Aorta (tissue), 5 donors: ENCODE data around the gene TMEM88. TPM values are rescaled to one million over a fixed set of nuclear protein-coding genes. Genes with fewer than 3 reads are reported as not detected.

Source experiments
- ATAC-seq: fragments of 200-7000 bp; cut with Tn5 transposase; one replicate; pipeline ENCODE4 v1.9.1; 2022; ENCODE audit warnings: moderate library complexity; ENCODE audit not compliant: low FRiP score
- DNase-seq, 2 donors: peaks; one replicate each; pipeline ENCODE4 v3.0.0-alpha.2; 2020
- H3K27ac ChIP-seq, 2 donors: one replicate each; pipeline ENCODE4 v1.5.1; 2013; ENCODE audit warnings: low read length in 2 of 2, mild to moderate bottlenecking in 2 of 2, moderate library complexity in 2 of 2, control low read depth in 1 of 2, inconsistent platforms in 1 of 2, low read depth in 1 of 2
- H3K27me3 ChIP-seq, 2 donors: one replicate each; pipeline ENCODE4 v1.6.1; 2013; ENCODE audit warnings: control low read depth in 1 of 2, low read length in 1 of 2, mild to moderate bottlenecking in 1 of 2, moderate library complexity in 1 of 2; ENCODE audit not compliant: insufficient read depth in 2 of 2, control insufficient read depth in 1 of 2
- H3K36me3 ChIP-seq, 2 donors: one replicate each; pipeline ENCODE4 v1.6.1; 2013; ENCODE audit warnings: control low read depth in 1 of 2, low read length in 1 of 2, mild to moderate bottlenecking in 1 of 2; ENCODE audit not compliant: insufficient read depth in 2 of 2, control insufficient read depth in 1 of 2
- H3K4me1 ChIP-seq, 2 donors: one replicate each; pipeline ENCODE4 v1.6.1; 2013; ENCODE audit warnings: low read length in 2 of 2, control low read depth in 1 of 2, mild to moderate bottlenecking in 1 of 2, moderate library complexity in 1 of 2; ENCODE audit not compliant: insufficient read depth in 2 of 2, control insufficient read depth in 1 of 2
- H3K4me3 ChIP-seq, 2 donors: one replicate each; pipeline ENCODE4 v1.5.1; 2013; ENCODE audit warnings: low read length in 2 of 2, control low read depth in 1 of 2, mild to moderate bottlenecking in 1 of 2
- H3K9me3 ChIP-seq: one replicate; pipeline ENCODE4 v1.6.1; 2013; ENCODE audit warnings: mild to moderate bottlenecking, low read length; ENCODE audit not compliant: control insufficient read depth
- WGBS, 2 donors: extraction: QIAGEN DNeasy Blood & Tissue Kit; methylation state at CpG; one replicate each; pipeline ENCODE4 v1.1.7; 2013; 5-methylcytosine and 5-hydroxymethylcytosine counted together
- intact Hi-C, 2 donors: fragments of 100-400 bp; cut with DNase I; formaldehyde crosslinking; loops; one replicate each; pipeline versions ENCODE4 v1.14.2 to v1.15.0; 2022
- polyA plus RNA-seq, 2 donors: library from polyadenylated mRNA; stranded (reverse); fragments of 200-250 nt; gene quantifications; one replicate each; pipeline ENCODE4 v1.2.3, GENCODE V29; 2013
- total RNA-seq, 2 donors: library from RNA; stranded (reverse); fragmentation: NEBNext Ultra II Directional; extraction: Animal tissue kit (Norgen Biotek cat#: 25700); gene quantifications; one replicate each; pipeline ENCODE4 v1.2.1, GENCODE V29; 2021
- donor health status: healthy with polysubstance abuse.
- donor health status: Bipolar disorder and iron deficiency.
- donor health status: DM: no; HTN: no; CAD: no.
- donor health status: DM: no; HTN: no; CAD: no.
- donor health status: DM: yes; HTN: yes; CAD: no.

Gene TMEM88
- total and polyA plus RNA-seq, 4 donors, result 4.5 to 28.6 (median 16.0) TPM; not detected in 1

DNA sequence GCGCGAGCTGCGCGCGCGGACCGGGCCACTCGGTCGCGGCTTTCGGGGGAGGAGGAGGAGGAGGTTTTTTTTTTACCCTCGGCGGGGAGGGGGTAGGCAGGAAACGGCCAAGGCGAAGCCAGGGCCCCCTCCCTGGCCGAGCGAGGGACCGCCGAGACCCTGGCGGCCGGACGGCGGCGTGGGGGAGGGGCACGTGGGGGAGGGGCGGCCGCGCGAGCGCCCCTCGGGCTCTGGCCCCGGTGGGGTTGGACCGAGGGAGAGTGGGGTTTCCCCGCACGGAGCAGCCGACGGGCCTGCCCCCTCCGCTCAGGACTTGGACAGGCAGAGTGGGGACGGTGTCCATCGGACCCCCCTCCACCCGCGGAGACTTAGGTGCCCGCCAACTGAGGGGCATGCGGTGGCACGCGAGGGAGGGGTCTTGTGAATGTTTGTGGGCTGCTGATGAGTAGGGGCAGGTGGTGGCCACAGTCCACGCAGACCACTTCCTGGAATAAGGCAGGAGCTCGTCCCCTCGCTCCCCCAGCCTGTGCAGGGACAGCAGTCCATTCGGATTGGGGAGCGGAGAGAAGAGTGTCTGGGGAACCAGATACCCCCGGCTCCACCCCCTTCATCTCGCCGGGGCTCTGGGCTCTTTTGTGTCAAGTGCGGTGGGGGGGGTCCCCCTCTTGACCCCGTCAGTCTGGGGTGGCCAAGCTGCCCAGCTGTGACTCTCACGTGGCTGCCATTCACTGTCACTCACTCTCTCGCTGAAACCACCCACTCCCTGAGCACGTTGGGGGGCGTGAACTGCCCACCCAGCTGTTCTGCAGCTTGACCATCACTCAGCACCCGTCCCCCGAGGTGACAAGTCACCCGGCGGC, 30.7 kb downstream of the TMEM88 start:
- 0% methylated on average over 40 to 64 of the region's 64 CpGs for WGBS, 2 donors
- H3K27ac ChIP-seq, result peak overlapping the region in 1 of 2 donors; percentile 72
- H3K27me3 ChIP-seq, result no peaks in the 10 kb centered on the region
- no peaks in the 10 kb centered on the region for H3K9me3 ChIP-seq
- H3K4me1 ChIP-seq, result peaks cover 0 to 3% of the 10 kb centered on the region in 2 donors
- intact Hi-C loops, result no loop called here
- H3K36me3 ChIP-seq, result peaks cover 0 to 2% of the 10 kb centered on the region in 2 donors
- DNase-seq, result peak; percentile 67 to 80
- ATAC-seq, result peak; percentile 29
- peak overlapping the region; percentile 37 to 91 for H3K4me3 ChIP-seq

DNA sequence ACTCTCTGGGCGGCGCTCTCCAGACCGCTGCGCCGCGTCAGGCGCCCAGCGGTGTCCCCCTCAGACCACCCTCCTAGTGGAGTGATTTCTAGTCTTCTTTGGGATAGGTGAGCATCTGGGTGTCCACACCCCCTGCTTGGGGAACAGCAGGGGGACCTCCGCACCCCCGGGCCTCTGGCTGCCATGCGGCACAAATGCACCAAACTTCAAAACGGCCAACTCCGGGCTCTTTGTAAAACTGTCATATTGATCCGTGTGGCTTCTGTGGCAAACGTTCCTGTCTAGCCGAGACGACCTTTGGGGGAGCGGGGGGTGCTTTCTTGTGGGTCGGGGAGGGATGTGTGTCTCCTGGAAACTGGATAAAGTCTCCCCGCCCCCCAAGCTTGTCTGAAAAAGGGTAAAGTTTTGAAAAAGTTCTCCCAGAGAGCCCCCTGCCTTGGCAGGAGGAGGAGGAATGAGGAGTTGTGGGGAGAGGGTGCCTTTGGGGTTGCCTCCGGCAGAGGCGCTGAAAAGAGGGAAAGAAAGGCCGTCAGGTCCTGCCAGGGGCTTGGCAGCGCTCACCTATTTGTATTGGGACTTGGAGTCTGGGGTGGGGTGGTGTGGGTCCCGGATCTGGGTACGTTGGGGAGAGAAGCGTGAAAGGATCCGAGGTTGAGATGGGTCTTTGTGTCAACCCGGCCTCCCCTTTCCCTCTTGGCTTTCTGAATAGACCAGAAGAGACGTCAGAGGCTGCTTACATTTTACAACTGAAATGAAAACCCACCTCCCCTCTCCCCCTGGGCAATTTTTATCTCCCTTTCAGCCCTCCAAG, 31.6 kb downstream of the TMEM88 start:
- peaks cover 0 to 3% of the 10 kb centered on the region in 2 donors for H3K4me1 ChIP-seq
- peak overlapping the region in 1 of 2 donors; percentile 72 for H3K27ac ChIP-seq
- intact Hi-C loops, result no loop called here

DNA sequence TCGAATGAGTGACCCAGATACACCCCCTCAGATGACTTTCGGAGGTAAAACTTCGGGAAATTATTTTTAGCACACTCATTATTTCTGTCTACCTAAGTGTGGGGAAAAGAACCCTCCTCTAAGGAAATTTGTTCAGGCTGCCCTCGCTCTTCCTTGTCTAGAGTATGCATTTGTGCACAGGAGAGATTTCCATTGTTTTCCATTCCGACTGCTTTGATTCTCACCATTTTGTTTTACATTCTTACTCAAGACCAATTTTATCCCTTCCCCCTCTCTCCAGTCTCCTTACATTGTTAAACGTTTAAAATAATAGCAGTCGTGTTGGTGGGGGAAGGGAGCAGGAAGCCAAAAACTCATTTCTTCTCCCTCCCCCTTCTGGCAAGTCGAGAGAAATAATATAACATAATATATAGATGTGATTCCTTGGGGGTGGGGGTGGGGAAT, 32.2 kb downstream of the TMEM88 start:
- H3K4me3 ChIP-seq, result peak overlapping the region in 1 of 2 donors; percentile 0
- 1 to 2% methylated on average over 8 of the region's 8 CpGs for WGBS, 2 donors

More for the DNA sequence above, 31.6 kb downstream of the TMEM88 start:
- DNase-seq (peak in 1 of 2 donors; percentile 61), ATAC-seq (no peak)
- H3K9me3 ChIP-seq, result no peaks in the 10 kb centered on the region
- no peaks in the 10 kb centered on the region for H3K36me3 ChIP-seq
- H3K27me3 ChIP-seq, result no peaks in the 10 kb centered on the region
- 1 to 2% methylated on average over 29 to 30 of the region's 30 CpGs for WGBS, 2 donors
- H3K4me3 ChIP-seq, result peak overlapping the region; percentile 28 to 37

DNA sequence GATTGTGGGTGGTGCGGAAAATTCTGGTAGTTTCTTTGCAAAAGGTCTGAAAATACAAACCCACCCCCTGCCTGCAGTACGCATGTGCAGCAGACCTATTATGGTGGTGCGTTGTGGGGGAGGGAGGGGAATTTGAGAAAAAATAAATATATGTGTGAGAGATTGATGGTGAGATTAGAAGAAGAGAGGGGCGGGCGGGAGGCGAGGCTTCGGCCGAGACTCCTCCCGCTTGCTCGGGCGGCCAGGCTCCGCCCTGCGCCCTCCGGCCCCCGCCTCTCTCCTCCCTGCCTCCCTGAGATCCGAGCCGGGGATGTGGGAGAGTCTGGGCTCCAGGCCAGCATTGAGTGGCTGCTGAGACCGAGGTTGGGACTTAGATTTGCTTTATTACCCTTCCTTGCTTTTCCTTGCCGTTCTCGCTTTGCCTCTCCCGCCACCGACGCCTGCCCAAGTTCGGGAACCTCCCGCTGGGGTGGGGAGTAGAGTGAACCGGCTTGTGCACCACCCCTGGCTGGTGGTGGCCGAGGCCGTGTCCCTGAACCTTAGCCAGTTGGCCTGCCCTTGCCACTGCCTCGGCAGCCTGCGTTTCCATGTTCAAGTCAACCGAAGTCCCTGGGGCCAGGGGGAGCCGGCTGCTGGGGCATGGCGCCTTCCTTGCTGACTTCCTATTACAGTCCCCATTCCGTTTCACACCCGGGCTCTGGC, 32.8 kb downstream of the TMEM88 start:
- H3K4me3 ChIP-seq, result peak overlapping the region; percentile 0 to 8
- WGBS, 2 donors, result 0% methylated on average over 28 to 35 of the region's 35 CpGs

More for the DNA sequence above, 32.2 kb downstream of the TMEM88 start:
- Histone ChIP-seq H3K4me1 (peaks cover 0 to 3% of the 10 kb centered on the region in 2 donors), H3K36me3 (no peaks in the 10 kb centered on the region), H3K27me3 (no peaks in the 10 kb centered on the region), H3K27ac (peak overlapping the region in 1 of 2 donors; percentile 72), H3K9me3 (no peaks in the 10 kb centered on the region)
- no peak for ATAC-seq
- intact Hi-C loops, result no loop called here
- no peak for DNase-seq

DNA sequence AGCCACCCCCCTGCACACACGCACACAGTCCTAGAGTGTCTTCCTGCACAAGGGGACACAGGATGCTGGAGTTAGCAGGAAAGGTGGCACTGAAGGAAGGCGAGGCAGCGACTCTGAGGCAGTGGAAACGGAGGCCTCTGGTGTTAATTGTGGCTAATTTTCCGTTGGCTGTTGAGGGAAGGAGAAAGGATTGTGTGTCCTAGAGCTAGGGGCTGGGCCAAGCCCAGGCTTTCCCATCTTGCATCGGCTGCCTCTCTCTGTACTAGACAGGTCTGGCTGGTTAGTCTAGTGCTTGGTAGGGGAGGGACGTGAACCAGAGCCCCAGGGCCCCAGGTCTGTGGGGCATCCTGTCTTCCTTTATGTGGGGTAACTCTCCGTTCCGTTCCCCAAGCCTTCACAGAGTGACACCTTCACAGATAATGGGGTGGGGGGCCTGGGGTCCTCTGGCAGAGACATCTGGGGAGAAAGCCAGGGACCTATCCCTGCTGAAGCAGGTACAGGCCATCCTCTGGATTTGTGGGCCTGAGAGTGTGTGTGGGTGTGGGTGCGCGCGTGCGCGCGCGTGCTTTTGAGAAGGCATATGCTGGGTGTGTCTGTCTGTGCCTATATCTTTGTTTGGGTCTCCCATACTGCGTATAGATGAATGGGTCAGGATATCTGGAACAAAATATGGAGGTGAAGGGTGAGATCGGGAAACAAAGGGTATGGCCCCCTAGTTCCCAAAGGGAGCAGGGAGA, 33.5 kb downstream of the TMEM88 start, which contains the start of gene CHD3:
Gene CHD3 (plus strand): TSS at position 606 of the 737 bp plus-strand sequence. CDS start 212 bp downstream, outside the sequence.
- intact Hi-C loops, result no loop called here
- ATAC-seq, result peak; percentile 9
- H3K4me1 ChIP-seq, result peaks cover 0 to 3% of the 10 kb centered on the region in 2 donors
- H3K4me3 ChIP-seq, result peak within 1 kb of the TSS in 1 of 2 donors; percentile 8
- no peak for DNase-seq
- H3K9me3 ChIP-seq, result no peaks in the 10 kb centered on the region
- no peaks in the 10 kb centered on the region for H3K36me3 ChIP-seq
- peak within 1 kb of the TSS in 1 of 2 donors; percentile 78 for H3K27ac ChIP-seq
- WGBS, 2 donors, result 44 to 45% methylated on average over 18 of the region's 18 CpGs
- H3K27me3 ChIP-seq, result no peaks in the 10 kb centered on the region

More for the DNA sequence above, 32.8 kb downstream of the TMEM88 start:
- Histone ChIP-seq H3K4me1 (peaks cover 0 to 3% of the 10 kb centered on the region in 2 donors), H3K27me3 (no peaks in the 10 kb centered on the region), H3K27ac (peak overlapping the region in 1 of 2 donors; percentile 78), H3K9me3 (no peaks in the 10 kb centered on the region), H3K36me3 (no peaks in the 10 kb centered on the region)
- peak; percentile 93 for ATAC-seq
- intact Hi-C loops, result no loop called here
- DNase-seq, result peak; percentile 95 to 96

DNA sequence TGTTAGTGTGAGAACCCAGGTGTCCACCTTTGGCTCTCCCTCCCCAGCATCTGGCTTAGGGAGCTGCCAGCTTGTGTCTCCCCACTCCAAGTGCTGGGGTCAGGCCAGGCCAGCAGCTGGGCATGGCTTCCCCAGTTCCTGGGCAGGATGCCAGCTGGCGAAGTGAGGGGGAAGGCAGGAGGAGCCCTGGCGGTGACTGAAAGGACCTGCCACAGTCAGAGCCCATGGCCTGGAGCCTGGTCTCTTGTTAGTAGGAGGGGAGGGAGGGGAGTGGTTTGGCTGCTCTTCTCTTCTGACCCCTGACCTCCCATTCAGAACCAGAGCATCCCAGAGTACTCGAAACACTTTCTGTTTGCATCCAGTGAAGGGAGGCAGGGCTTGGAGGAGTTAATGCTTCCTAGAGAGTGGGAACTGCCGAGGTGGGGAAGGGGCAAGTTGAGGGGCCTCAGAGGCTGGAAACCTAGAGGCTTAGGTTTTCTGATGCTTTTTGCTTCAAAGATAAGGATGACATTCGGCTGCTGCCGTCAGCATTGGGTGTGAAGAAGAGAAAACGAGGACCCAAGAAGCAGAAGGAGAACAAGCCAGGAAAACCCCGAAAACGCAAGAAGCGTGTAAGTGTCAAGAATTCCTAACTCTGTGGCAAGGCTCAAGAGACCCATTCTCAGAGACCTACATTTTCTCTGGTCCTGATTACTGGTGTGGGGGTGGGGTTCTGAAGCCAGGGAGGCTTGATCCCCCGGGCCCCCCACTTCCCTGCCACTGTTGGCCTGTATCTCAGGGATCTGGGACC, 34.5 kb downstream of the TMEM88 start:
- WGBS, 2 donors, result 37 to 38% methylated on average over 11 of the region's 11 CpGs
- intact Hi-C loops, result loop anchor here in 1 of 2 donors (1.0 kb wide), 1 partner anchor 43 kb away; the partner anchor contains the start of gene CNTROB
- H3K27ac ChIP-seq, result peak overlapping the region in 1 of 2 donors; percentile 78
- no peaks in the 10 kb centered on the region for H3K9me3 ChIP-seq
- peaks cover 0 to 1% of the 10 kb centered on the region in 2 donors for H3K36me3 ChIP-seq
- no peak overlapping the region for H3K4me3 ChIP-seq
- ATAC-seq, result peak; percentile 76
- H3K4me1 ChIP-seq, result peaks cover 0 to 3% of the 10 kb centered on the region in 2 donors
- no peaks in the 10 kb centered on the region for H3K27me3 ChIP-seq
- DNase-seq, result peak; percentile 98 to 99

DNA sequence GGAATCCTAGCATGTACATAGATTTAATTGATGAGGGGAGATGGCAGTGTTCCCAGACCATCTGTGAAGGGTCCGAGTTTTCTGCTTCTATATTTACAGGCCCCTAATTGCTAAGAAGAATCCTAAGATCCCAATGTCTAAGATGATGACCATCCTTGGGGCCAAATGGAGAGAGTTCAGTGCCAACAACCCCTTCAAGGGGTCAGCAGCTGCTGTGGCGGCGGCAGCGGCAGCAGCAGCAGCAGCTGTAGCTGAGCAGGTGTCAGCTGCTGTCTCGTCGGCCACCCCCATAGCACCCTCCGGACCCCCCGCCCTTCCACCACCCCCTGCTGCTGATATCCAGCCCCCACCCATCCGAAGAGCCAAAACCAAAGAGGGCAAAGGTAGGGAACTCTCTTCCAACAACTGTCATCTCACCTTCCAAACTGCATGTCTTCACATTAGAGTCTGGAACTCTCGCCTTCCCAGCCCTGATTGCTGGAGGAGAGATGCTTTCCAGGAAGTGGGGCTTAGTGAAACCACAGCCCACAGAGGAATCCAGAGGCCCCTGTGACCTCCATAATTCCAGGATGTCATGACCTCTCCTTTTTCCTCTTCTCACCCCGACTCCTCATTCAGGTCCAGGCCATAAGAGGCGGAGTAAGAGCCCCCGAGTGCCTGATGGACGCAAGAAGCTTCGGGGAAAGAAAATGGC, 38.5 kb downstream of the TMEM88 start:
- Histone ChIP-seq H3K9me3 (no peaks in the 10 kb centered on the region), H3K27ac (no peak overlapping the region), H3K27me3 (no peaks in the 10 kb centered on the region), H3K4me1 (no peaks in the 10 kb centered on the region), H3K36me3 (peaks cover 0 to 7% of the 10 kb centered on the region in 2 donors), H3K4me3 (no peak overlapping the region)
- DNase-seq, result no peak
- 92 to 93% methylated on average over 15 of the region's 15 CpGs for WGBS, 2 donors
- no peak for ATAC-seq
- intact Hi-C loops, result no loop called here
